ENCODE measurements around the gene KCNH4. TPM values are rescaled to one million over a fixed set of nuclear protein-coding genes. Genes with fewer than 3 reads are reported as not detected.

KCNH4 gene
- polyA plus RNA-seq, 3 donors, result 0.05 TPM; not detected in 2

- H3K27me3 ChIP-seq (ENCODE audit: control insufficient read depth in 2 of 2, insufficient read depth in 2 of 2, low read length in 2 of 2), result no peaks in the 10 kb centered on the region
- H3K9me3 ChIP-seq (replicated peaks in 1 of 2; ENCODE audit: control insufficient read depth in 1 of 2, insufficient read depth in 1 of 2, low read length in 2 of 2), result no peaks in the 10 kb centered on the region
- TF ChIP-seq CTCF (IDR thresholded peaks at IDR 0.05), result no peak
- no peak overlapping the region for H2AFZ ChIP-seq (ENCODE audit: insufficient read depth, low read depth, low read length, poor library complexity, severe bottlenecking)
- H3K4me3 Mint-ChIP-seq, result no peak overlapping the region
- no peak overlapping the region for H3K4me2 ChIP-seq (replicated peaks; ENCODE audit: extremely low read depth, low read length, poor library complexity, severe bottlenecking)
- no peaks in the 10 kb centered on the region for H3K79me2 ChIP-seq (ENCODE audit: insufficient read depth, low read length)
- H3K27ac Mint-ChIP-seq, result no peak overlapping the region
- H3K4me3 ChIP-seq (replicated peaks in 1 of 3; ENCODE audit: low read depth in 2 of 3, low read length in 3 of 3), result no peak overlapping the region
- peaks cover 52 to 77% of the 10 kb centered on the region in 2 donors for H3K36me3 ChIP-seq (replicated peaks in 1 of 2; ENCODE audit: control insufficient read depth in 1 of 2, insufficient read depth in 2 of 2, low read length in 2 of 2)
- no peak overlapping the region for H3K27ac ChIP-seq (ENCODE audit: low read depth in 1 of 2, low read length in 2 of 2)
- no peaks in the 10 kb centered on the region for H4K20me1 ChIP-seq (ENCODE audit: insufficient read depth, low read length)
- H3K9ac ChIP-seq (ENCODE audit: insufficient read depth, low read length, poor library complexity, severe bottlenecking), result no peak overlapping the region
- intact Hi-C loops (cut with micrococcal nuclease), result no loop called here
- WGBS (ENCODE audit: insufficient coverage), result 100% methylated on average over 1 of the region's 2 CpGs
- no peaks in the 10 kb centered on the region for H3K9me3 Mint-ChIP-seq
- DNase-seq, result no peak
- H3K27me3 Mint-ChIP-seq (ENCODE audit: low read depth in 3 of 3), result peaks cover 0 to 4% (median 0%) of the 10 kb centered on the region in 3 donors
- H3K4me1 Mint-ChIP-seq, result peaks cover 28% of the 10 kb centered on the region
- peaks cover 59 to 82% of the 10 kb centered on the region in 2 donors for H3K36me3 Mint-ChIP-seq
- peaks cover 29 to 32% of the 10 kb centered on the region in 2 donors for H3K4me1 ChIP-seq (ENCODE audit: control insufficient read depth in 1 of 2, insufficient read depth in 2 of 2, low read length in 2 of 2)
Observed at GRCh38 chr17:42203354-42203753, 22.4 kb upstream of the KCNH4 start.

GRCh38 chr17:42202696-42203095 is 21.8 kb upstream of the KCNH4 start:
- Mint-ChIP-seq H3K36me3 (peaks cover 59 to 77% of the 10 kb centered on the region in 2 donors), H3K27ac (peak overlapping the region in 3 of 7 donors; percentile 29 to 71 (median 65)), H3K27me3 (ENCODE audit: low read depth in 3 of 3) (peaks cover 0 to 4% (median 0%) of the 10 kb centered on the region in 3 donors), H3K9me3 (no peaks in the 10 kb centered on the region), H3K4me1 (peaks cover 28% of the 10 kb centered on the region), H3K4me3 (no peak overlapping the region)
- intact Hi-C loops (cut with micrococcal nuclease), result no loop called here
- peaks cover 30 to 37% of the 10 kb centered on the region in 2 donors for H3K4me1 ChIP-seq (ENCODE audit: control insufficient read depth in 1 of 2, insufficient read depth in 2 of 2, low read length in 2 of 2)
- no peak for DNase-seq
- H3K36me3 ChIP-seq (replicated peaks in 1 of 2; ENCODE audit: control insufficient read depth in 1 of 2, insufficient read depth in 2 of 2, low read length in 2 of 2), result peaks cover 52 to 72% of the 10 kb centered on the region in 2 donors
- no peaks in the 10 kb centered on the region for H3K27me3 ChIP-seq (ENCODE audit: control insufficient read depth in 2 of 2, insufficient read depth in 2 of 2, low read length in 2 of 2)
- H3K4me3 ChIP-seq (replicated peaks in 1 of 3; ENCODE audit: low read depth in 2 of 3, low read length in 3 of 3), result no peak overlapping the region
- H3K9me3 ChIP-seq (replicated peaks in 1 of 2; ENCODE audit: control insufficient read depth in 1 of 2, insufficient read depth in 1 of 2, low read length in 2 of 2), result no peaks in the 10 kb centered on the region
- no peak for TF ChIP-seq CTCF (IDR thresholded peaks at IDR 0.05)
- H3K9ac ChIP-seq (ENCODE audit: insufficient read depth, low read length, poor library complexity, severe bottlenecking), result no peak overlapping the region
- no peak overlapping the region for H3K4me2 ChIP-seq (replicated peaks; ENCODE audit: extremely low read depth, low read length, poor library complexity, severe bottlenecking)
- H3K79me2 ChIP-seq (ENCODE audit: insufficient read depth, low read length), result no peaks in the 10 kb centered on the region
- H2AFZ ChIP-seq (ENCODE audit: insufficient read depth, low read depth, low read length, poor library complexity, severe bottlenecking), result no peak overlapping the region
- no CpG with 5 or more reads among the region's 5 CpGs for WGBS (ENCODE audit: insufficient coverage)
- no peak overlapping the region for H3K27ac ChIP-seq (ENCODE audit: low read depth in 1 of 2, low read length in 2 of 2)
- no peaks in the 10 kb centered on the region for H4K20me1 ChIP-seq (ENCODE audit: insufficient read depth, low read length)

Data from CD14-positive monocyte (primary cell).